Coronary artery (tissue), 2 donors: ENCODE data around the gene ARNT2.
A peak's percentile ranks its signal among the peaks of the same experiment; 100 is the strongest.

Source experiments
- DNase-seq: peaks from one replicate; pipeline ENCODE4 v3.0.0-alpha.2; 2017; ENCODE audit warnings: low spot score
- H3K27ac ChIP-seq, 2 donors: fragments of 200-600 bp; sonication (generic); one replicate each; pipeline ENCODE4 v1.5.1; 2016 to 2019
- H3K4me3 ChIP-seq: fragments of 200-600 bp; sonication (generic); 2 replicates; pipeline ENCODE4 v1.5.1; 2016; ENCODE audit warnings: mild to moderate bottlenecking, moderate library complexity
- TF ChIP-seq, protein P1 (sequence below): fragments of 200-600 bp; sonication (generic); IDR thresholded peaks from one replicate; pipeline ENCODE4 v1.5.1; 2019; ENCODE audit warnings: antibody characterized with exemption

The ARNT2 gene

GRCh38 chr15:80492409-80492808 lies 88.2 kb downstream of the ARNT2 start:
- TF ChIP-seq, protein P1, sequence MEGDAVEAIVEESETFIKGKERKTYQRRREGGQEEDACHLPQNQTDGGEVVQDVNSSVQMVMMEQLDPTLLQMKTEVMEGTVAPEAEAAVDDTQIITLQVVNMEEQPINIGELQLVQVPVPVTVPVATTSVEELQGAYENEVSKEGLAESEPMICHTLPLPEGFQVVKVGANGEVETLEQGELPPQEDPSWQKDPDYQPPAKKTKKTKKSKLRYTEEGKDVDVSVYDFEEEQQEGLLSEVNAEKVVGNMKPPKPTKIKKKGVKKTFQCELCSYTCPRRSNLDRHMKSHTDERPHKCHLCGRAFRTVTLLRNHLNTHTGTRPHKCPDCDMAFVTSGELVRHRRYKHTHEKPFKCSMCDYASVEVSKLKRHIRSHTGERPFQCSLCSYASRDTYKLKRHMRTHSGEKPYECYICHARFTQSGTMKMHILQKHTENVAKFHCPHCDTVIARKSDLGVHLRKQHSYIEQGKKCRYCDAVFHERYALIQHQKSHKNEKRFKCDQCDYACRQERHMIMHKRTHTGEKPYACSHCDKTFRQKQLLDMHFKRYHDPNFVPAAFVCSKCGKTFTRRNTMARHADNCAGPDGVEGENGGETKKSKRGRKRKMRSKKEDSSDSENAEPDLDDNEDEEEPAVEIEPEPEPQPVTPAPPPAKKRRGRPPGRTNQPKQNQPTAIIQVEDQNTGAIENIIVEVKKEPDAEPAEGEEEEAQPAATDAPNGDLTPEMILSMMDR, result no peak
- no peak overlapping the region for H3K27ac ChIP-seq
- H3K4me3 ChIP-seq, result no peak overlapping the region

DNA sequence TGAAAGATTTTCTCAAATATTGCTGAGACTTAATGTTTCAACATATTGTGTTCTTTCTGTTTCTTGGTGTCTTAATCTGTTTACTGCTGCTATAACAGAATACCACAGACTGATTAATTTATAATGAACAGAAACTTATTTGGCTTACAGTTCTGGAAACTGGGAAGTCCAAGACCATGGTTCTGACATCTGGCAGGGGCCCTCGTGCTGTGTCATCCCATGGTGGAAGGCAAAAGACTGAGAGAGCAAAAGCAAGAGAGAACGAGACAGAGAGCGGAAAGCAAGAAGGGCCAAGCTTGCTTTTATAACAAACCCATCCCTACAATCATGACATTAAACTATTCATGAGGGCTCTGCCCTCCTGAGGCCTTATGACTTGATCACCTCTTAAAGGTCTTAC lies 88.7 kb downstream of the ARNT2 start:
- no peak overlapping the region for H3K27ac ChIP-seq
- TF ChIP-seq, protein P1, result no peak
- DNase-seq, result no peak
- H3K4me3 ChIP-seq, result no peak overlapping the region

More at GRCh38 chr15:80492409-80492808, 88.2 kb downstream of the ARNT2 start:
- DNase-seq, result no peak

DNA sequence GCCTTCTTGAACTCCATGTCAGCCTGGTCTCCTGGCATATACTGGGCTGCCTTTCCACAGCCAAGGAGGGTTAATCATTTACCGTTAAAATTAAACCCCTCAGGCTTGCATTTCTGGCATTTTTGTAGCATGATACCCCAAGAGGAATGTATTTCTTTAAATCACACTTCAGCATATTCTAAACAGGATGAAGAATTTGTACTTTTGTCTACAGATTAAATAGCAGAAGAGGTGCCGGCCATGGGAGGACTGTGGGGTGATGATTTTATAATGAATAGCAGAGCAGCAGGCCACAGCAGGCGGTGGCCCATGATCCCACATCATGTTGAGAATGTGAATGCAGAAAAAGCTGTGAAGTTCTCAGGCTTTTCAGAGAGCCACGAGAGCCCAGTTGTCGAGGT lies 90.2 kb downstream of the ARNT2 start:
- no peak for DNase-seq
- H3K27ac ChIP-seq, result peak overlapping the region in 1 of 2 donors; percentile 29
- no peak overlapping the region for H3K4me3 ChIP-seq
- TF ChIP-seq, protein P1, result no peak

- TF ChIP-seq, protein P1, result no peak
- Histone ChIP-seq H3K4me3 (no peak overlapping the region), H3K27ac (peak overlapping the region in 1 of 2 donors; percentile 29)
- DNase-seq, result peak; percentile 40
These were observed 90.6 kb downstream of the ARNT2 start for GRCh38 chr15:80494756-80495155.

DNA sequence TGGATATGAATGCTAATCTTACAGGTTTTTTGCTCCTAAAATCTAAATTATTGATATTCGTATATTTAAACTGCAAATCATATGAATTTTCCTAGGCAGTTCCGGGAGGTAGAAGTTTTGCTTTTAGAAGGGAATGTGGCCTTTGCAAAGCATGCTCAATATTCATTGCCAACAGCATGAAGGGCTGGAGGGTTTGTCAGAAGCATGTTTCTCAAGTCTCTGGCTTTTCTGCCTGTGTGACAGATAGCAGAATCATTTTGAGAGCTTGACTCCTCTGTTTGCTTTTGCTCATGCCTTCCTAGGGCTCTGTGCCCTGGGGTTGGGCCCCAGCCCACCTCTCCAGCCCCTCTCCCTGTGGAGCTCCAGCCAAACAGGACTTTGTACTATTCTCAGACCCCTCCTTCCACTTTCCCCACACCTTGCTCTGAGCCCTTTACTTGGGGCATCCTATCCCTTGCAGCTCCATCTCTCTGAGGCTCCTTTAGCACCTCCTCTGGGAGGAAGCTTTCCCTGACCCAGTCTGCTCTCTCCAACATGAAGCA lies 91.3 kb downstream of the ARNT2 start:
- Histone ChIP-seq H3K27ac (peak overlapping the region in 1 of 2 donors; percentile 38), H3K4me3 (no peak overlapping the region)
- TF ChIP-seq, protein P1, result no peak
- DNase-seq, result peak; percentile 19

DNA sequence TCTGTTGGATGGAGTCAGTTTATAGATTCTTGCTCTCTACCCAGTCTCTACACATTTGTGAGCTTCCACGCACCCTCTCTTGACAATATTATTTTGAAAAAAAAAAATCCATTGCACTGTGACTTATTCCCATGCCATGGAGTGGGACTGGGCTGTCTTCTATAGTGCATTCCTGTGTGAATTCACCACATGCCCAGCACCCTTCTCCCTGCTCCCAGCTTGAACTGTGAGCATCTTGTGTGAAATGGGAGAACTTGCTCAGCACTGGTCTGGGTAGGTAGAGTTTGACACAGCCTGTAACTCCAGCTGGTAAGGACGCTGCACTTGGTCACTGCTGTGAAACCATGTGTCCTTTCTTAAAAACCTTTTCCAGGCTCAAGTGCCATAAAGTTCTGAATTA lies 91.9 kb downstream of the ARNT2 start:
- TF ChIP-seq, protein P1, result no peak
- DNase-seq, result peak; percentile 1
- Histone ChIP-seq H3K27ac (no peak overlapping the region), H3K4me3 (no peak overlapping the region)

- peak; percentile 26 for DNase-seq
- Histone ChIP-seq H3K27ac (no peak overlapping the region), H3K4me3 (no peak overlapping the region)
- TF ChIP-seq, protein P1, result no peak
These were observed 93.0 kb downstream of the ARNT2 start for GRCh38 chr15:80497221-80497620.
